ENCODE data around the gene DIAPH2.

DIAPH2 gene

GRCh38 chrX:97211070-97211469 lies 526.4 kb downstream of the DIAPH2 start:
- DNase-seq, result no peak

- no peak for DNase-seq
Measured at GRCh38 chrX:97215186-97215585, 530.5 kb downstream of the DIAPH2 start.

GRCh38 chrX:97224148-97224547 lies 539.5 kb downstream of the DIAPH2 start:
- no peak for DNase-seq

- DNase-seq, result no peak
Measured at GRCh38 chrX:97229318-97229717, 544.7 kb downstream of the DIAPH2 start.

GRCh38 chrX:97230948-97231347 lies 546.3 kb downstream of the DIAPH2 start:
- DNase-seq, result no peak

- DNase-seq, result no peak
Measured at GRCh38 chrX:97234471-97235081, 549.9 kb downstream of the DIAPH2 start.

GRCh38 chrX:97238632-97239031 lies 554.0 kb downstream of the DIAPH2 start:
- no peak for DNase-seq

GRCh38 chrX:97252111-97252510 lies 567.5 kb downstream of the DIAPH2 start:
- no peak for DNase-seq

- DNase-seq, result no peak
Measured at GRCh38 chrX:97260679-97261078, 576.0 kb downstream of the DIAPH2 start.

- no peak for DNase-seq
Measured at GRCh38 chrX:97266406-97267121, 581.9 kb downstream of the DIAPH2 start.

GRCh38 chrX:97267396-97268181 lies 582.9 kb downstream of the DIAPH2 start:
- DNase-seq, result no peak

- DNase-seq, result no peak
Measured at GRCh38 chrX:97268182-97268680, 583.6 kb downstream of the DIAPH2 start.

- DNase-seq, result no peak
Measured at GRCh38 chrX:97284531-97284930, 599.9 kb downstream of the DIAPH2 start.

- DNase-seq, result no peak
Measured at GRCh38 chrX:97290199-97290598, 605.6 kb downstream of the DIAPH2 start.

GRCh38 chrX:97294041-97294440 lies 609.4 kb downstream of the DIAPH2 start:
- DNase-seq, result no peak

GRCh38 chrX:97295954-97296353 lies 611.3 kb downstream of the DIAPH2 start:
- DNase-seq, result no peak

GRCh38 chrX:97306771-97307470 lies 622.3 kb downstream of the DIAPH2 start:
- DNase-seq, result no peak

- no peak for DNase-seq
Measured at GRCh38 chrX:97308171-97308570, 623.5 kb downstream of the DIAPH2 start.

- DNase-seq, result no peak
Measured at GRCh38 chrX:97309487-97310116, 625.0 kb downstream of the DIAPH2 start.

- DNase-seq, result no peak
Measured at GRCh38 chrX:97310373-97310772, 625.7 kb downstream of the DIAPH2 start.

GRCh38 chrX:97311066-97311778 lies 626.6 kb downstream of the DIAPH2 start:
- no peak for DNase-seq

- DNase-seq, result no peak
Measured at GRCh38 chrX:97314345-97314744, 629.7 kb downstream of the DIAPH2 start.

All from activated CD4-positive, alpha-beta T cell treated with anti-CD3 and anti-CD28 coated beads for 48 hours (primary cell).